ENCODE measurements around the gene SRGAP1. TPM values are rescaled to one million over a fixed set of nuclear protein-coding genes. Genes with fewer than 3 reads are reported as not detected.

SRGAP1 gene
- total and polyA plus RNA-seq, 2 of the 8 experiments (the other 6 are each of a cell fraction or from before 2014, with no cell fraction given) = 3.2 to 7.3 TPM

DNA sequence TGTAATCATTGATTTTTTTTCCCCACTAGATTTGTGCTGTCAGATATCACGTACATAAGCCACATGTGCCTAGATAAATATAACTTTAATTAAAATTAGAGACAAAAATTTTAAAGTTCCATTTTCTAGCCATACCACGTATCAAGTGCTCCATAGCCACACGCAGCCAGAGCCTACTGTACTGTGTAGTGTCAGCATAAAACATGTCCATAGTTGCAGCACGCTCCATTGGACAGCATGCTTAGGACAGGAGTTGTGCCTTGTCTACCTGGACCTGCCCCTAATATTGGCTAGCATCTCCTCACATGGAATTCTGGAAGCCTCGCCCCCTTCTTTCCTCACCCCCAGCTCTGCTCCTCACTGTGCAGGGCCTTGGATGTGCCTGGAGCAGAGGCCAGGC is 116.5 kb downstream of the SRGAP1 start:
- WGBS, 2 experiments (ENCODE audit: extremely low coverage in 1 of 2, insufficient coverage in 1 of 2, insufficient read length in 1 of 2, insufficient replicate concordance in 2 of 2, low coverage in 1 of 2, low lambda C conversion rate in 2 of 2, missing lambda C conversion rate in 1 of 2) = 84% methylated on average over 5 of the region's 5 CpGs; no CpG with 5 or more reads in 1 of the 2 experiments
- H3K79me1 ChIP-seq (ENCODE audit: low read depth, low read length) = no peaks in the 10 kb centered on the region
- no peak overlapping the region for H3K4me2 ChIP-seq (ENCODE audit: insufficient read depth in 1 of 2, low read depth in 2 of 2, low read length in 2 of 2)
- no peak overlapping the region for H3K18ac ChIP-seq (ENCODE audit: extremely low read depth, low read length)
- H2BK5ac ChIP-seq (ENCODE audit: low read depth, low read length) = no peak overlapping the region
- H2BK12ac ChIP-seq (ENCODE audit: low read depth, low read length) = no peak overlapping the region
- H3K27me3 ChIP-seq (replicated peaks in 1 of 4; ENCODE audit: control insufficient read depth in 3 of 4, extremely low read depth in 1 of 4, insufficient read depth in 3 of 4, low read length in 3 of 4) = no peaks in the 10 kb centered on the region
- H3K9ac ChIP-seq (replicated peaks in 1 of 4; ENCODE audit: extremely low read depth in 1 of 4, low read depth in 3 of 4, low read length in 3 of 4) = no peak overlapping the region
- H3K9me3 ChIP-seq (ENCODE audit: insufficient read depth in 2 of 2, low read depth in 1 of 2, low read length in 1 of 2) = no peaks in the 10 kb centered on the region
- H4K5ac ChIP-seq (ENCODE audit: insufficient read length, low read depth, low read length) = no peak overlapping the region
- H3K14ac ChIP-seq (ENCODE audit: insufficient read length) = no peak overlapping the region
- H3K4me1 ChIP-seq (replicated peaks in 1 of 4; ENCODE audit: control insufficient read depth in 3 of 4, insufficient read depth in 4 of 4, low read length in 3 of 4) = no peaks in the 10 kb centered on the region; a peak in 1 of 7 replicates
- 0 out of 4 replicates have a peak, but pooled peaks cover 0 to 3% of the 10 kb centered on the region in 2 experiments for H3K79me2 ChIP-seq (ENCODE audit: control insufficient read depth in 1 of 2, insufficient read depth in 2 of 2, low read length in 2 of 2)
- H2AFZ ChIP-seq (ENCODE audit: low read length) = no peak overlapping the region
- H2BK120ac ChIP-seq (replicated peaks; ENCODE audit: low read depth, low read length) = no peak overlapping the region
- FAIRE-seq (no peak), DNase-seq (ENCODE audit: low read depth in 1 of 2, low spot score in 2 of 2) (no peak)
- no peak overlapping the region for H4K8ac ChIP-seq (ENCODE audit: extremely low read depth, insufficient read depth, low read length)
- no peaks in the 10 kb centered on the region for H3K36me3 ChIP-seq (ENCODE audit: control insufficient read depth in 2 of 4, insufficient read depth in 4 of 4, low read length in 3 of 4)
- no peak overlapping the region for H2BK15ac ChIP-seq (ENCODE audit: low read length)
- no peak overlapping the region for H2AK5ac ChIP-seq (ENCODE audit: low read depth, low read length)
- H3K27ac ChIP-seq (ENCODE audit: low read depth, low read length) = no peak overlapping the region
- H3K4ac ChIP-seq (replicated peaks; ENCODE audit: insufficient read length, low read depth, low read length) = no peak overlapping the region
- H2BK20ac ChIP-seq (ENCODE audit: low read length) = no peak overlapping the region
- ChIA-PET CTCF (ENCODE audit: partially characterized antibody) (no interaction called here), POLR2A (ENCODE audit: partially characterized antibody) (no interaction called here)
- TF ChIP-seq TAF7 (optimal IDR thresholded peaks at IDR 0.05; ENCODE audit: borderline replicate concordance, low read depth, low read length) (no peak), TEAD4 (IDR thresholded peaks at IDR 0.05; ENCODE audit: low read depth, low read length) (no peak), CBX5 (IDR thresholded peaks at IDR 0.05; ENCODE audit: low read depth, low read length) (no peak), POU5F1 (IDR thresholded peaks at IDR 0.05; ENCODE audit: low read depth, low read length) (no peak), FOSL1 (IDR thresholded peaks at IDR 0.05; ENCODE audit: insufficient read depth, low read depth, low read length) (no peak), SUZ12 (IDR thresholded peaks at IDR 0.05; ENCODE audit: low read length) (no peak), SP4 (IDR thresholded peaks at IDR 0.05; ENCODE audit: low read length) (no peak), RFX5 (IDR thresholded peaks at IDR 0.05; ENCODE audit: borderline replicate concordance, low read depth, low read length) (no peak)
- TF ChIP-seq, protein P1, sequence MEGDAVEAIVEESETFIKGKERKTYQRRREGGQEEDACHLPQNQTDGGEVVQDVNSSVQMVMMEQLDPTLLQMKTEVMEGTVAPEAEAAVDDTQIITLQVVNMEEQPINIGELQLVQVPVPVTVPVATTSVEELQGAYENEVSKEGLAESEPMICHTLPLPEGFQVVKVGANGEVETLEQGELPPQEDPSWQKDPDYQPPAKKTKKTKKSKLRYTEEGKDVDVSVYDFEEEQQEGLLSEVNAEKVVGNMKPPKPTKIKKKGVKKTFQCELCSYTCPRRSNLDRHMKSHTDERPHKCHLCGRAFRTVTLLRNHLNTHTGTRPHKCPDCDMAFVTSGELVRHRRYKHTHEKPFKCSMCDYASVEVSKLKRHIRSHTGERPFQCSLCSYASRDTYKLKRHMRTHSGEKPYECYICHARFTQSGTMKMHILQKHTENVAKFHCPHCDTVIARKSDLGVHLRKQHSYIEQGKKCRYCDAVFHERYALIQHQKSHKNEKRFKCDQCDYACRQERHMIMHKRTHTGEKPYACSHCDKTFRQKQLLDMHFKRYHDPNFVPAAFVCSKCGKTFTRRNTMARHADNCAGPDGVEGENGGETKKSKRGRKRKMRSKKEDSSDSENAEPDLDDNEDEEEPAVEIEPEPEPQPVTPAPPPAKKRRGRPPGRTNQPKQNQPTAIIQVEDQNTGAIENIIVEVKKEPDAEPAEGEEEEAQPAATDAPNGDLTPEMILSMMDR (IDR thresholded peaks at IDR 0.05; ENCODE audit: control extremely low read depth in 1 of 3, insufficient read depth in 1 of 3, low read depth in 1 of 3, low read length in 3 of 3) = no peak
- no peak overlapping the region for H3K23ac ChIP-seq (ENCODE audit: insufficient read length)
- H3K56ac ChIP-seq (replicated peaks; ENCODE audit: insufficient read length, low read depth, low read length) = no peak overlapping the region
- H4K91ac ChIP-seq (replicated peaks; ENCODE audit: insufficient read length, low read length) = no peak overlapping the region
- no peaks in the 10 kb centered on the region; the same call in 1 of the 2 replicates for H3K23me2 ChIP-seq (ENCODE audit: low read depth, low read length)
- H3K4me3 ChIP-seq (ENCODE audit: extremely low read depth in 1 of 4, insufficient read depth in 2 of 4, low read depth in 3 of 4, low read length in 4 of 4) = no peak overlapping the region
- H4K20me1 ChIP-seq (replicated peaks in 1 of 2; ENCODE audit: control insufficient read depth in 1 of 2, insufficient read depth in 2 of 2, low read length in 2 of 2) = no peaks in the 10 kb centered on the region
